Liver (tissue), 3 donors: ENCODE data around the gene PRR23E.

Source experiments
- CTCF ChIP-seq: fragments of 150-350 bp; IDR thresholded peaks from 2 replicates; pipeline ENCODE4 v1.5.1; 2017; ENCODE audit warnings: improper control_type of control experiment, low read depth, low read length; ENCODE audit not compliant: missing input control
- EGR1 ChIP-seq, 2 donors: IDR thresholded peaks; 2 replicates each; pipeline ENCODE4 v1.6.1; 2016 to 2018; ENCODE audit warnings: antibody characterized with exemption in 2 of 2, low read depth in 2 of 2
- HNF4A ChIP-seq, 2 donors: conservative IDR thresholded peaks; 2 replicates each; pipeline ENCODE4 v1.6.1; 2016; ENCODE audit warnings: antibody characterized with exemption in 2 of 2, mild to moderate bottlenecking in 2 of 2
- MAX ChIP-seq: IDR thresholded peaks from 2 replicates; pipeline ENCODE4 v1.6.1; 2016; ENCODE audit warnings: antibody characterized with exemption
- REST ChIP-seq: IDR thresholded peaks from 2 replicates; pipeline ENCODE4 v1.6.1; 2016; ENCODE audit warnings: antibody characterized with exemption, mild to moderate bottlenecking
- RXRA ChIP-seq, 2 donors: IDR thresholded peaks; 2 replicates each; pipeline ENCODE4 v1.6.1; 2017 to 2018; ENCODE audit warnings: antibody characterized with exemption in 2 of 2, mild to moderate bottlenecking in 1 of 2
- SP1 ChIP-seq: IDR thresholded peaks from 2 replicates; pipeline ENCODE4 v1.6.1; 2018; ENCODE audit warnings: antibody characterized with exemption, mild to moderate bottlenecking
- TAF1 ChIP-seq: conservative IDR thresholded peaks from 2 replicates; pipeline ENCODE4 v1.6.1; 2016; ENCODE audit warnings: antibody characterized with exemption, mild to moderate bottlenecking
- donor health status: healthy.
- donor health status: healthy.

- TF ChIP-seq HNF4A (conservative IDR thresholded peaks at IDR 0.05): no peak
- no peak for TF ChIP-seq CTCF
- no peak for TF ChIP-seq RXRA (IDR thresholded peaks at IDR 0.05)
- no peak for TF ChIP-seq EGR1 (IDR thresholded peaks at IDR 0.05; ENCODE audit: low read depth in 2 of 2)
- no peak for TF ChIP-seq REST
- TF ChIP-seq MAX: no peak
- no peak for TF ChIP-seq SP1
- no peak for TF ChIP-seq TAF1
These were observed 44.9 kb downstream of the PRR23E start for GRCh38 chr3:127237835-127238234.
